NCI-H1092 treated with DMSO at 0.1 percent for 48 hours (cell line): ENCODE results near the gene CLIP2.
"Not testable (repeated sequence)": the region's sequence is repeated elsewhere in the genome, so short reads cannot be mapped to it uniquely, and the experiment has no call there.

Experiments
- DNase-seq: peaks from one replicate; lab custom pipeline; 2025; lab: John Stamatoyannopoulos, UW

Gene CLIP2

GRCh38 chr7:74430961-74431466 lies 141.8 kb downstream of the CLIP2 start:
- DNase-seq: peak; percentile 34

GRCh38 chr7:74437291-74437571 lies 148.0 kb downstream of the CLIP2 start:
- not testable (repeated sequence) for DNase-seq

GRCh38 chr7:74438327-74438726 lies 149.1 kb downstream of the CLIP2 start:
- no peak for DNase-seq

- DNase-seq: no peak
These were observed 150.3 kb downstream of the CLIP2 start for GRCh38 chr7:74439541-74439940.

- not testable (repeated sequence) for DNase-seq
These were observed 150.9 kb downstream of the CLIP2 start for GRCh38 chr7:74440143-74440542.

GRCh38 chr7:74441801-74442200 lies 152.6 kb downstream of the CLIP2 start:
- no peak for DNase-seq

- peak; percentile 59 for DNase-seq
These were observed 154.5 kb downstream of the CLIP2 start for GRCh38 chr7:74443543-74444247.

- no peak for DNase-seq
These were observed 159.9 kb downstream of the CLIP2 start for GRCh38 chr7:74449144-74449543.

- peak; percentile 67 for DNase-seq
These were observed 160.7 kb downstream of the CLIP2 start for GRCh38 chr7:74449809-74450397.

GRCh38 chr7:74452748-74453321 lies 163.6 kb downstream of the CLIP2 start:
- DNase-seq: no peak

GRCh38 chr7:74453322-74454011 lies 164.3 kb downstream of the CLIP2 start, which contains the start of gene GTF2IRD1:
Gene GTF2IRD1, plus strand, starts transcription at chr7:74453906. Its CDS starts 54,175 bp downstream, at chr7:74508081.
- DNase-seq: peak; percentile 77

- no peak for DNase-seq
These were observed 165.1 kb downstream of the CLIP2 start for GRCh38 chr7:74454021-74454924.

GRCh38 chr7:74454925-74455288 lies 165.7 kb downstream of the CLIP2 start:
- DNase-seq: no peak

- DNase-seq: no peak
These were observed 166.1 kb downstream of the CLIP2 start for GRCh38 chr7:74455291-74455804.
